ENCODE data around the gene HOXA4. TPM values are rescaled to one million over a fixed set of nuclear protein-coding genes. Genes with fewer than 3 reads are reported as not detected.

The HOXA4 gene
- total and polyA plus RNA-seq, 7 donors = 1.8 to 4.8 (median 2.9) TPM; not detected in 1

DNA sequence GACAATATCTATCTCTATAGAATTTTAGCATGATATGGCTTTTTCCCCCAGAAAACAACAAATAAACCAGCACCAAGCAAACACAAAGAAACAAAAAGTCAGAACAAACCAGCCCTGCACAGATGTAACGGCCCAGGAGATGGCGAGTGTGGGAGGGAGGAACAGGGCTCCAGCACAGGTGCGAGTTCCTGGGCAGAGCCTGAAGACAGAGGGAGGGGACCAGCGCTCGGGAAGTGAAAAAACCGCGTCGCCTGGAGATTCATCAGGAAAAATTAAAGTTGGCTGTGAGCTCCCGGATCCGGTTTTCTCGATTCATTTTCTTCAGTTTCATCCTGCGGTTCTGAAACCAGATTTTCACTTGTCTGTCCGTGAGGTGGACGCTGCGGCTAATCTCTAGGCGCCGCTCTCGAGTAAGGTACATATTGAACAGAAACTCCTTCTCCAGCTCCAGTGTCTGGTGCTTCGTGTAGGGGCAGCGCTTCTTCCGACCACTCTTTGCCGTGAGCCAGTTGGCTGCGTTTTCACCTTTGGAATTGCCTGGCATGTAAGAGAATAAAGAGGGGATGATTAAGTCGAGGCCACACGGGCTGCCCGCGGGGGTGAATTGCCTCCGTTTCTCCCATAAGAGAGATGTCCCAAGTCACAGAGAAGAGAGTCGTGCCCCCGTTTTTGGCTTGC is 41.2 kb upstream of the HOXA4 start:
- peaks cover 0 to 39% (median 29%) of the 10 kb centered on the region in 4 donors for H3K4me1 ChIP-seq
- H3K36me3 ChIP-seq = no peaks in the 10 kb centered on the region
- TF ChIP-seq POLR2AphosphoS5 (IDR thresholded peaks at IDR 0.05) (peak in 3 of 4 donors; percentile 19 to 41 (median 30)), POLR2A (IDR thresholded peaks at IDR 0.05) (no peak), EP300 (IDR thresholded peaks at IDR 0.05) (no peak)
- TF ChIP-seq, protein P1, sequence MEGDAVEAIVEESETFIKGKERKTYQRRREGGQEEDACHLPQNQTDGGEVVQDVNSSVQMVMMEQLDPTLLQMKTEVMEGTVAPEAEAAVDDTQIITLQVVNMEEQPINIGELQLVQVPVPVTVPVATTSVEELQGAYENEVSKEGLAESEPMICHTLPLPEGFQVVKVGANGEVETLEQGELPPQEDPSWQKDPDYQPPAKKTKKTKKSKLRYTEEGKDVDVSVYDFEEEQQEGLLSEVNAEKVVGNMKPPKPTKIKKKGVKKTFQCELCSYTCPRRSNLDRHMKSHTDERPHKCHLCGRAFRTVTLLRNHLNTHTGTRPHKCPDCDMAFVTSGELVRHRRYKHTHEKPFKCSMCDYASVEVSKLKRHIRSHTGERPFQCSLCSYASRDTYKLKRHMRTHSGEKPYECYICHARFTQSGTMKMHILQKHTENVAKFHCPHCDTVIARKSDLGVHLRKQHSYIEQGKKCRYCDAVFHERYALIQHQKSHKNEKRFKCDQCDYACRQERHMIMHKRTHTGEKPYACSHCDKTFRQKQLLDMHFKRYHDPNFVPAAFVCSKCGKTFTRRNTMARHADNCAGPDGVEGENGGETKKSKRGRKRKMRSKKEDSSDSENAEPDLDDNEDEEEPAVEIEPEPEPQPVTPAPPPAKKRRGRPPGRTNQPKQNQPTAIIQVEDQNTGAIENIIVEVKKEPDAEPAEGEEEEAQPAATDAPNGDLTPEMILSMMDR (IDR thresholded peaks at IDR 0.05) = no peak
- H3K9me3 ChIP-seq = no peaks in the 10 kb centered on the region
- peak overlapping the region in 3 of 4 donors; percentile 97 to 98 (median 98) for H3K27ac ChIP-seq
- peak overlapping the region; percentile 47 to 85 (median 82) for H3K4me3 ChIP-seq
- no peaks in the 10 kb centered on the region for H3K27me3 ChIP-seq
- DNase-seq = peak; percentile 66
- intact Hi-C loops (cut with DNase I) = no loop called here
- WGBS, 2 donors = 1 to 6% methylated on average over 30 of the region's 30 CpGs

DNA sequence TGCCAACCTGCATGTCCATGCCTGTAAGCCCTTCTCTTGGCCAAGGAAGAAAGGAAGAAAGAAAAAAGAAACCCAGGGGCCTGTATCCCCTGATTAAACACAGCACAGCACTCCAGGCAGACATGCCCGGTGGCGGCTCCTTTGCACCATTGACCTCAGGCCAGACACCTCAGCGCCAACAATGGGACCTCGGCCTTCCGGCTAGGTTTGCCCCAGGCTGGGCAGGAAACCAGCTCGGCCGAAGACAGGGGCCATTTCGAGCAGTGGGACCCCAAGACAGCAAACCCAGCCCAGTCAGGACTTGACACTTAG is 40.7 kb upstream of the HOXA4 start:
- 5 to 11% methylated on average over 8 of the region's 8 CpGs for WGBS, 2 donors
- H3K4me3 ChIP-seq = peak overlapping the region; percentile 47 to 85 (median 82)
- no peaks in the 10 kb centered on the region for H3K27me3 ChIP-seq
- TF ChIP-seq POLR2A (IDR thresholded peaks at IDR 0.05) (no peak), POLR2AphosphoS5 (IDR thresholded peaks at IDR 0.05) (no peak), EP300 (IDR thresholded peaks at IDR 0.05) (no peak)
- TF ChIP-seq, protein P1 (IDR thresholded peaks at IDR 0.05) = no peak
- H3K27ac ChIP-seq = peak overlapping the region in 3 of 4 donors; percentile 97 to 98 (median 98)
- intact Hi-C loops (cut with DNase I) = no loop called here
- DNase-seq = peak; percentile 71
- peaks cover 0 to 39% (median 27%) of the 10 kb centered on the region in 4 donors for H3K4me1 ChIP-seq
- H3K9me3 ChIP-seq = no peaks in the 10 kb centered on the region
- no peaks in the 10 kb centered on the region for H3K36me3 ChIP-seq

DNA sequence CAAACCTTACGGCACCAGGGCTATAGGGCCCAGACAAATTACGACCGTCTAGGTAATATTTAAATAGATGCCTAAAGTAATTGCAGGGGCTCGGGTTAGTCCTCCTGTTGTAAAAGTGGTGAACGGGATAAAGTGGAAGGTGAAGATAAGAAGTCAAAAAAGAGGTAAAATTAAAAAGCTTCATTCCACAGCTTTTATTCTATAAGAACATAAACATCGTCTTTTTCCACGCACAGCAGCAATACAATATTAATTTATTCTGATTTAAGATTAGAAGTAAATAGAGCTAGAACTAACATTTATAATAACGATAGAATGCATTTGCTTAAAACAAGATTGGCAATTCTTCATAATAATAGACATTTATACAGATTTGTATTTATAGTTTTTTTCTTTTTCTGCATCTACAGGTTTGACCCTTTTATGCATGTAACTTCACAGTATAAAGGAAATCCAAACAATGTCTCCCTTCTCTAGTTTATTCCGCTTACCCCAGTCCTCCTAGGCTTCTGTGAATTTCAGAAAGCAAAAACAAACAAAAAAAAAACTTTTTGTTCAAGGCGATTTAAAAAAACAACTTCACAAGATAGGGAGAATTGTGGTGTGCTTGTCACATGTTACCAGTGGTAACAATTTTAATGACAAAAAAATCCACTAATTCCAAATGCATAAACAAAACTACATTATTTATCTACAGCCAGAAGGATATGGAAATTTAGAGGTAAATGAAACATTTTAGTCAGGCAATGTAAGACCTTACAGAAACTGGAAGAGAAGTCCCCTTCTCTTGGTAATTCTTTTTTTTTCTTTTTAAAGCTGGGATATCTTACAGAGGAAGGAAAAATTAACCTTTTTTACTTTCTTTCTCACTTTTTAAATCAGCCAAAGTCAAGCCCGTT is 40.1 kb upstream of the HOXA4 start:
- H3K27ac ChIP-seq = peak overlapping the region in 3 of 4 donors; percentile 97 to 98 (median 98)
- H3K9me3 ChIP-seq = no peaks in the 10 kb centered on the region
- no peak for DNase-seq
- H3K27me3 ChIP-seq = no peaks in the 10 kb centered on the region
- H3K36me3 ChIP-seq = no peaks in the 10 kb centered on the region
- no peak for TF ChIP-seq POLR2AphosphoS5 (IDR thresholded peaks at IDR 0.05)
- TF ChIP-seq POLR2A (IDR thresholded peaks at IDR 0.05) = no peak
- TF ChIP-seq, protein P1 (IDR thresholded peaks at IDR 0.05) = no peak
- no peak for TF ChIP-seq EP300 (IDR thresholded peaks at IDR 0.05)
- H3K4me1 ChIP-seq = peaks cover 0 to 40% (median 26%) of the 10 kb centered on the region in 4 donors
- intact Hi-C loops (cut with DNase I) = no loop called here
- 4 to 22% methylated on average over 11 of the region's 11 CpGs for WGBS, 2 donors
- peak overlapping the region; percentile 47 to 85 (median 82) for H3K4me3 ChIP-seq

DNA sequence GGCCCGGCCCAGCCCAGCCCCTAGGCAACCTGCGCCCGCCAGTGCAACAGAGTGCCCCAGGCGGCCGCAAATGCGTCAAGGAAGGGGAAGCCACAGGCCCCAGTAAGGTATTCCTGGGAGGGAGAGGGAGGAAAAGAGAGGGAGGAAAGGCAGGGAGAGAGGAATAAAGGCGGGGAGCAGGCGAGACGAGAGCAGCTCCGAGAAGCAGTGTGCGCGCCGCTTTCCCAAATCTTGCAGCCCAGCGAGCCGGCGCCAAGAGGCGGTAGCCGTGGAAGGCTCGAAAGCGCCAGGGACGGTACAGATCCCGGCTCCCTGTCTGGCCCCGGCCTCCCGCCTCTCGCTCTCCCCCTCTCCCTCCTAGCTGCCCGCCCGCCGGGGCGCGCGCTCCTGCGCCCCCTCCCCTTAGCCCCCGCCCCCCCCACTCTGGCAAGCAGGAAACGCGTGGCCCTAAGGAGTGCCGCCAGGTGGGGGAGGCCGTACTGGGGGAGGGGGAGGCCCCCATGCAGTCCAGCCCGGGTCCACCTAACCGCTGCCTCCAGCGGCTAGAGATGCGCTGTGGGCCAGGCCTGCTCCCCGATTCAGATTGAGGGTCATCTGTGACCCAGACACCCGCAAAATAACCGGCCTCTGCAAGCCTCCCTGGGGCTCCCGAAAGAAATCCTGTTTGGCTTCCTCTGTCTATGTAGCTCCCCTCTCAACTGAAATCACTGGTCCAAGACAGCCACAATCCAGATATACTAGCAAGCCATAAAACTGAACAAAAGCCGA is 39.3 kb upstream of the HOXA4 start:
- Histone ChIP-seq H3K4me1 (peaks cover 0 to 31% (median 20%) of the 10 kb centered on the region in 4 donors), H3K36me3 (no peaks in the 10 kb centered on the region), H3K4me3 (peak overlapping the region; percentile 47 to 85 (median 82)), H3K27me3 (no peaks in the 10 kb centered on the region), H3K27ac (peak overlapping the region in 3 of 4 donors; percentile 97 to 98 (median 98)), H3K9me3 (no peaks in the 10 kb centered on the region)
- peak; percentile 69 for DNase-seq
- 1% methylated on average over 46 of the region's 46 CpGs for WGBS, 2 donors
- intact Hi-C loops (cut with DNase I) = loop anchor here (5.0 kb wide), 2 partner anchors 68 to 1313 kb away; partner anchors contain the start of gene HOXA2
- TF ChIP-seq POLR2A (IDR thresholded peaks at IDR 0.05) (no peak), EP300 (IDR thresholded peaks at IDR 0.05) (no peak), POLR2AphosphoS5 (IDR thresholded peaks at IDR 0.05) (peak in 2 of 4 donors; percentile 2 to 12)
- TF ChIP-seq, protein P1 (IDR thresholded peaks at IDR 0.05) = no peak
